ENCODE data around the gene SAYSD1. TPM values are rescaled to one million over a fixed set of nuclear protein-coding genes. Genes with fewer than 3 reads are reported as not detected.

The SAYSD1 gene
- total RNA-seq, 1 experiment from 2014 or later, result 9.4 TPM

GRCh38 chr6:39060467-39061160, 54.4 kb downstream of the SAYSD1 start:
- Histone ChIP-seq H3K27me3 (ENCODE audit: insufficient read depth, low read length) (no peaks in the 10 kb centered on the region), H3T11ph (ENCODE audit: low read length) (no peak overlapping the region), H4K91ac (ENCODE audit: insufficient read length, low read depth, low read length) (no peak overlapping the region), H3K56ac (ENCODE audit: insufficient read length, low read depth, low read length) (no peak overlapping the region), H3K18ac (ENCODE audit: insufficient read length, low read depth, low read length) (no peak overlapping the region), H2BK20ac (ENCODE audit: low read depth, low read length, poor library complexity, severe bottlenecking) (no peak overlapping the region), H2BK120ac (ENCODE audit: low read depth, low read length, poor library complexity, severe bottlenecking) (no peak overlapping the region), H4K5ac (ENCODE audit: insufficient read length, low read depth, low read length) (no peak overlapping the region), H2BK5ac (ENCODE audit: insufficient read length, low read length) (no peak overlapping the region), H3K23ac (ENCODE audit: insufficient read length, low read depth, low read length) (no peak overlapping the region), H3K4me1 (ENCODE audit: insufficient read depth, low read length) (no peaks in the 10 kb centered on the region), H2BK15ac (ENCODE audit: low read depth, low read length) (no peak overlapping the region), H3K9me3 (ENCODE audit: control insufficient read depth, low read depth, low read length) (no peaks in the 10 kb centered on the region), H3K9ac (ENCODE audit: extremely low read depth, insufficient read length, low read length) (no peak overlapping the region), H2AK5ac (ENCODE audit: insufficient read length, low read length) (no peak overlapping the region), H3K23me2 (ENCODE audit: insufficient read length, low read depth, low read length, poor library complexity, severe bottlenecking) (no peaks in the 10 kb centered on the region), H4K20me1 (ENCODE audit: control insufficient read depth, insufficient read depth, insufficient read length) (peaks cover 3% of the 10 kb centered on the region), H3K79me2 (ENCODE audit: insufficient read depth, low read length) (no peaks in the 10 kb centered on the region), H3K27ac (ENCODE audit: insufficient read length, low read depth, low read length) (no peak overlapping the region), H2AFZ (ENCODE audit: low read length) (no peak overlapping the region), H3K14ac (ENCODE audit: insufficient read depth, low read length) (peak overlapping the region; percentile 5; the same call in 1 of the 2 replicates), H4K8ac (replicated peaks; ENCODE audit: insufficient read length, low read depth, low read length) (no peak overlapping the region), H3K79me1 (ENCODE audit: insufficient read depth, low read depth, low read length, poor library complexity, severe bottlenecking) (no peaks in the 10 kb centered on the region), H3K4me2 (ENCODE audit: insufficient read depth, insufficient read length, low read length) (no peak overlapping the region), H3K4ac (ENCODE audit: low read depth, low read length) (no peak overlapping the region), H2BK12ac (ENCODE audit: insufficient read length, low read depth, low read length) (no peak overlapping the region)
- no peaks in the 10 kb centered on the region for H3K9me3 Mint-ChIP-seq
- TF ChIP-seq, protein P1, sequence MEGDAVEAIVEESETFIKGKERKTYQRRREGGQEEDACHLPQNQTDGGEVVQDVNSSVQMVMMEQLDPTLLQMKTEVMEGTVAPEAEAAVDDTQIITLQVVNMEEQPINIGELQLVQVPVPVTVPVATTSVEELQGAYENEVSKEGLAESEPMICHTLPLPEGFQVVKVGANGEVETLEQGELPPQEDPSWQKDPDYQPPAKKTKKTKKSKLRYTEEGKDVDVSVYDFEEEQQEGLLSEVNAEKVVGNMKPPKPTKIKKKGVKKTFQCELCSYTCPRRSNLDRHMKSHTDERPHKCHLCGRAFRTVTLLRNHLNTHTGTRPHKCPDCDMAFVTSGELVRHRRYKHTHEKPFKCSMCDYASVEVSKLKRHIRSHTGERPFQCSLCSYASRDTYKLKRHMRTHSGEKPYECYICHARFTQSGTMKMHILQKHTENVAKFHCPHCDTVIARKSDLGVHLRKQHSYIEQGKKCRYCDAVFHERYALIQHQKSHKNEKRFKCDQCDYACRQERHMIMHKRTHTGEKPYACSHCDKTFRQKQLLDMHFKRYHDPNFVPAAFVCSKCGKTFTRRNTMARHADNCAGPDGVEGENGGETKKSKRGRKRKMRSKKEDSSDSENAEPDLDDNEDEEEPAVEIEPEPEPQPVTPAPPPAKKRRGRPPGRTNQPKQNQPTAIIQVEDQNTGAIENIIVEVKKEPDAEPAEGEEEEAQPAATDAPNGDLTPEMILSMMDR (conservative IDR thresholded peaks at IDR 0.05), result no peak
- no peak for DNase-seq
- H3K36me3 Mint-ChIP-seq (ENCODE audit: insufficient read depth in 1 of 3, low read depth in 3 of 3), result peaks cover 0 to 7% (median 3%) of the 10 kb centered on the region in 3 experiments; a peak in 4 of 7 replicates
- no peak overlapping the region for H3K4me3 Mint-ChIP-seq
- H3K27me3 Mint-ChIP-seq (ENCODE audit: low read depth), result peaks cover 15% of the 10 kb centered on the region
- peaks cover 2 to 6% of the 10 kb centered on the region in 2 experiments; a peak in 1 of 4 replicates for H3K4me1 Mint-ChIP-seq
- no CpG with 5 or more reads among the region's 7 CpGs for WGBS (ENCODE audit: extremely low coverage, insufficient read length, low lambda C conversion rate)
- peak overlapping the region in 1 of 3 experiments; percentile 62; a peak in 1 of 7 replicates for H3K27ac Mint-ChIP-seq

All from H9 (cell line).